ENCODE data around the gene RGL4.

Gene RGL4

DNA sequence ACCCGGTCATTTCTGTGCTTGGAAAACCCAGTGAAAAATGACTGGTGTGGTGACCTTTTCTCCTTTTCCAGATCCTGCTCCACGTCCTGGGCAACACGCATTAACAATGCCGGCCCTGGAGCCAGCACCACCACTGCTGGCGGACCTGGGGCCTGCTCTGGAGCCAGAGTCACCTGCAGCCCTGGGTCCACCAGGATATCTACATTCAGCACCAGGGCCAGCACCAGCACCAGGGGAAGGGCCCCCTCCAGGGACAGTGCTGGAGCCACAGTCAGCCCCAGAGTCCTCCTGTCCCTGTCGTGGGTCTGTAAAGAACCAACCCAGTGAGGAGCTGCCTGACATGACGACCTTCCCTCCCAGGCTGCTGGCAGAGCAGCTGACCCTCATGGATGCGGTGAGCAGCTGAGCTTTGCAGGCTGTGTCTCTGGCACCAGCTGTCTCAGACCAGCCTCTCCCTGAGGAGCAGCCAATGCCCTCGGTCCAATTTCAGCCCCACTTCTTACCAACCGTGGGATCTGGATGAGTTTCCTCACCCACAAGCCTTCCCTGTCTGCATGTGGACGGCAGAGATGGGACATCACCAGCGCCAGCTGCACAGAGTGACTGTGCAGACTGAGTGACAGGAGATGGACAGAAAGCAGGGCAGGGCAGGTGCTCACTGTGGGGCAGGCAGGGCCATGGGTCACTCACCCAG, 1.9 kb downstream of the RGL4 start:
- H3K4me3 ChIP-seq (ENCODE audit: low read depth, low read length) = no peak overlapping the region
- no peak for TF ChIP-seq CTCF (IDR thresholded peaks at IDR 0.05; ENCODE audit: low read depth, low read length)

DNA sequence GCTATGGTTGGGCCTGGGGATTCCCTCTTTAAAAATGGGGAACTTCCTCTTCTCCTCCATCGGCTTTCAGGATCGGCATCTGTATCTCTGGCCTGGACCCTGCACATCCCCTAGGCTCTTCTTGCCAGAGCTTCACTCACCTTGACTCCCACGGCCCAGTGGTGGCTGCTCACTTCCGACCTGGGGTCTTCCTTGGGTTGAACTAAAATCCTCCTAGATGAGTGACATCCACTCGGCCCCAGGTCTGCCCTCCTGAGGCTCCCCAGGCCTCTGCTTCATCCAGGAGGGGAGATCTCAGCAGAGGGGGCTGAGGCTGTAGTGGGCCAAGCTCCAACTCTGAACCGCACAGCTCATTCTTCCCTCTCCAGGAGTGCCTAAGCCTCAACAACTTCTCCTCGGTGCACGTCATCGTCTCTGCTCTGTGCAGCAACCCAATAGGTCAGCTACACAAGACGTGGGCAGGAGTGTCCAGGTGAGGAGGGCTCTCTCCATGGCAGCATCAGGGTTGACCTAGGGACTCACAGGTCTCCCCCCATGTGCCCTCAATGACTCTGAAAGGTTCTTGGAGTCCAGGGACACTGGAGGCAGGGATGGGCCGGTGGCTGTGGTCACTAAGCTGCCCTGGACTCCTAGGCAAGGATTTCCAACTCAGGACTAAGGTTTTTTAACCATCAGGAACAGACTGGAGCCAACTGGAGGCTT, 3.3 kb downstream of the RGL4 start:
- TF ChIP-seq CTCF (IDR thresholded peaks at IDR 0.05; ENCODE audit: low read depth, low read length) = no peak
- no peak overlapping the region for H3K4me3 ChIP-seq (ENCODE audit: low read depth, low read length)

GRCh38 chr22:23695141-23695540, 4.3 kb downstream of the RGL4 start:
- TF ChIP-seq CTCF (IDR thresholded peaks at IDR 0.05; ENCODE audit: low read depth, low read length) = no peak
- H3K4me3 ChIP-seq (ENCODE audit: low read depth, low read length) = no peak overlapping the region

- no peak for TF ChIP-seq CTCF (IDR thresholded peaks at IDR 0.05; ENCODE audit: low read depth, low read length)
- no peak overlapping the region for H3K4me3 ChIP-seq (ENCODE audit: low read depth, low read length)
These were observed 4.9 kb downstream of the RGL4 start for GRCh38 chr22:23695571-23696325.

DNA sequence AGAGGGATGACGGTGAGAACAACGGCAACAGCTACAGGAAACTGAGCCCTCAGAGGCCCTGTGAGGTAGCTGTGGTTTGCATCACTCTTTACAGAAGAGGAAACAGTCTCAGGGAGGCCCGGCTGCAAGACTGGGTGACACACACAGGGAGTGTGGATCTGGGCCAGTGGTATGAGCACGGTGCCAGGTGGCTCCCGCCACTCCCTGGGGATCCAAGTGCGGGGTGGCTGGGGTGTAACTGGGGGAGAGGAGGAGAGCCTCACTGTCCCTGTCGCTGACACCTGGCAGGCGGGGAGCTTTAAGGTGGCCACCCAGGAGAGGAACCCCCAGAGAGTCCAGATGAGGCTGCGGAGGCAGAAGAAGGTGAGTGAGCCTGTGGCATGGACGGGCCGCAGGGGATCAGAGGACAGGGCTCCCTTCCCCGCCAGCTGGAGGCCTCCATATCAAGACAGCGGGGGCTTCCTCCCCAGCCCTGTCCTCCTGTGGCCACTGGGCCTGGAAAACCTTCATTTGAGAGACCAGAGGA, 5.6 kb downstream of the RGL4 start:
- TF ChIP-seq CTCF (IDR thresholded peaks at IDR 0.05; ENCODE audit: low read depth, low read length) = no peak
- no peak overlapping the region for H3K4me3 ChIP-seq (ENCODE audit: low read depth, low read length)

DNA sequence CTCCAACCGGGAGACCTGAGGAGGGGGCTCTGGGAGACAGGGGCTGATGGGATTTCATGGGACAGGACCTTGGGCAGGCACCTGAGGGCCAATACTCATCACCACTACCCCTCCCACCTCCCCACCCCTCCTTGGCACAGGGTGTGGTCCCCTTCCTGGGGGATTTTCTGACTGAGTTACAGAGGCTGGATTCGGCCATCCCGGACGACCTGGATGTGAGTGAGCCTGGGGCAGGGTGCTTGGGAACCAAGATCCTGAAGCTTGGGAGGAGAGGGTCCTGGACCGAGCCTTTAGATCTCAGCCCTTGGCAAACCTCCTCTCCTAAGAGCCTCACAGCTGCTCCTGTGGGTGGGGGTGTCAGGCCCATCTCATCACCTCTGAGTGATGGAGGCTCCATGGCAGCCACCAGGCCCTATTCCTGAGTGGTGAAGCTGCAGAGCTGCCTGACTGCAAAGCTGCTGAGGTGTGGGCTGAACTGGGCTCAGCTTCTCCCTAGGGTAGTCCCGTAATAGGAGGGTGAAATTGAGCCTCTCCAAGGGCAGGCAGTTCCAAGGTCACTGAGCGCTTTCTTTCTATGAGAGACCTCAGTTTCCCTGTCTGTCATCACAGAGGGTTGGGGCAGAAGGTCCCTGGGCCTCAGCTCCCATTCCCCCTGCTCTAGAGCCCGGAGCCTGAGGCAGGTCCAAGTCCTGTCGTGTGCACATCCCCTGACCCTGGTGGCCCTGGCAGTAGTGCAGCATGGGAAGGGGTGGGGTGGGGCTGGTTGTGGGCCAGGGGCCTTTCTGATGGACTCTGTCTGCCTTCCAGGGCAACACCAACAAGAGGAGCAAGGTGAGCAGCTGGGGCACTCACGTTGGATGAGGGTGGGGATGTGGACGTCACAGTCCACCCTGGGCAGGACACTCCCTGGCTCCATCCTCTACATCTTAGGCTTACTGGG, 6.5 kb downstream of the RGL4 start:
- no peak for TF ChIP-seq CTCF (IDR thresholded peaks at IDR 0.05; ENCODE audit: low read depth, low read length)
- H3K4me3 ChIP-seq (ENCODE audit: low read depth, low read length) = no peak overlapping the region
